Islet of Langerhans (tissue), 1 donor: ENCODE results near the gene MBD3L3.
"Not testable (repeated sequence)": the region's sequence is repeated elsewhere in the genome, so short reads cannot be mapped to it uniquely, and the experiment has no call there.

ENCODE experiments used
- FAIRE-seq: peaks from one replicate; lab custom pipeline; 2011; peaks lifted over from hg19 to GRCh38; lab: Jason Lieb, UNC

Gene MBD3L3

DNA sequence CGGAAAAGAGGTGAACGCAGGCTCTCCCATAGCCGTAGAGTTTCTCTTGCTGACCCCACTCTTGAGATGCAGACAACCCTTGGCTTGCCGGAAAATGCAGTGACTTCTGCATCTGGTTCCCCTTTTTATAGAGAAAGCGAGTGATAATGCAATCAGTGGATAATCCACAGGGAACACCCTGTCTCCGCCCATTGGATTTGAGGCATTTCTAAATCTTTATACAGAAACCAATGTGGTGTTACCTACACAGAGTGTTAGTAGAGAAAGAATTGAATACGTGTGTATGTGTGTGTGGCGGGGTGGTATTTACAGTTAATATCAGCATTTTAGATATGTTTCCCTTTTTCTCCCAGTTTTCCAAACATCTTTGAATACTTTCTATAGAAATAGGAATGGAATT, at the start of gene MBD3L3:
Gene MBD3L3, minus strand, starts transcription at position 101 of the 400 bp plus-strand sequence. Its CDS starts 71 bp downstream, at position 30.
- FAIRE-seq = not testable (repeated sequence)

DNA sequence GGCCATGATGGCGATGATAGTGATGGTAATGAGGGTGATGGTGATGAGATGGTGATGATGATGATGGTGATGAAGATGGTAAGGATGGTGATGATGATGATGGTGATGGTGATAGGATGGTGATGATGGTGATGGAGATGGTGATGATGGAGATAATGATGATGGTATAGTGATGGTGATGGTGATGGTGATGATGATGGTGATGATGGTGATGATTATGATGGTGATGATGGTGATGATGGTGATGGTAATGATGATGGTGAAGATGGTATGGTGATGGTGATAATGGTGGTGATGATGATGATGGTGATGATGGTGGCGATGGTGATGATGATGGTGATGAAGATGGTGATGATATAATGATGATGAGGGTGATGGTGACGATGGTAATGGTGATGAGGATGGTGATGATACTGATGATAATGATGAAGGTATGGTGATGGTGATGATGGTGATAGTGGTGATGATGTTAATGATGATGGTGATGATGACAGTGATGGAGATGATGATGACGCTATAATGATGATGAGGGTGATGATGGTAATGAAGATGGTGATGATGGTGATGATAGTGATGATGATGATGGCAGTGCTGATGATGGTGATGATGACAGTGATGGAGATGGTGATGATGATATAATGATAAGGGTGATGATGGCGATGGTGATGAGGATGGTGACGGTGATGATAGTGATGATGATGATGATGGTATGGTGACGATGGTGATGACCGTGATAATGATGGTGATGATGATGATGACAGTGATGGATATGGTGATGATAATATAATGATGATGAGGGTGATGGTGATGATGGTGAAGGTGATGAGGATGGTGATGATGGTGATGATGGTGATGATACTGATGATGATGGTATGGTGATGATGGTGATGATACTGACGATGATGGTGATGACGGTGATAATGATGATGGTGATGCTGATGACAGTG, 48.5 kb upstream of the MBD3L3 start:
- FAIRE-seq = no peak

DNA sequence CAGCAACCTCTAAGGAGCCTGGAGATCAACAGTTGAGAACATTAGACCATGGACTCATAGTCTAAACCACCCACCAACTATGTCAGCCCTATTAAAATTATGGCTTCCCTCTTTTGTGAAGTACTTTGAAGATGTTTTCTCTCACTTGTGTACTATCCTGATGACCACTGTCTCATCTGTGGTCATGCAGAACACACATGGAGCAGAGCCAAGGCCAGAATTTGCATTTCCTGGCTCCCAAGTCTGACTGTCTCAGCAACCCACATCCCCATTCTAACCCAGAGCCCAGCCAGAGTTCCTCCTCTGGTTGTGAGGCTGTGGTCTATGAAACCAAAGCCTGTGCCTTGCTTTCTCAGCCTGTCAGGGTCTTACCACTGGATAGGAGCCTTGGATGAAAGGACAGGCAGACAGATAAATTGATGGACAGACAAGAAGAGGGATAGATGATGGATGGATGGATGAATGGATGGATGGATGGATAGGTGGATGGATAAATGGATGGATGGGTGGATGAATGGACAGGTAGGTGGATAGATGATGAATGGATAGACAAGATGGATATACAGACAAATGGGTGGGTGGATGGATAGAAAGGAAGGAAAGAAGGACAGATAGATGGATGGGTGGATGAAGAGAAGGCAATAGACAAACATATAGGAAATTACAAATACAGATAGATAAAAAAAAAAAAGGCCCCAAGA, 46.4 kb upstream of the MBD3L3 start:
- FAIRE-seq = no peak

DNA sequence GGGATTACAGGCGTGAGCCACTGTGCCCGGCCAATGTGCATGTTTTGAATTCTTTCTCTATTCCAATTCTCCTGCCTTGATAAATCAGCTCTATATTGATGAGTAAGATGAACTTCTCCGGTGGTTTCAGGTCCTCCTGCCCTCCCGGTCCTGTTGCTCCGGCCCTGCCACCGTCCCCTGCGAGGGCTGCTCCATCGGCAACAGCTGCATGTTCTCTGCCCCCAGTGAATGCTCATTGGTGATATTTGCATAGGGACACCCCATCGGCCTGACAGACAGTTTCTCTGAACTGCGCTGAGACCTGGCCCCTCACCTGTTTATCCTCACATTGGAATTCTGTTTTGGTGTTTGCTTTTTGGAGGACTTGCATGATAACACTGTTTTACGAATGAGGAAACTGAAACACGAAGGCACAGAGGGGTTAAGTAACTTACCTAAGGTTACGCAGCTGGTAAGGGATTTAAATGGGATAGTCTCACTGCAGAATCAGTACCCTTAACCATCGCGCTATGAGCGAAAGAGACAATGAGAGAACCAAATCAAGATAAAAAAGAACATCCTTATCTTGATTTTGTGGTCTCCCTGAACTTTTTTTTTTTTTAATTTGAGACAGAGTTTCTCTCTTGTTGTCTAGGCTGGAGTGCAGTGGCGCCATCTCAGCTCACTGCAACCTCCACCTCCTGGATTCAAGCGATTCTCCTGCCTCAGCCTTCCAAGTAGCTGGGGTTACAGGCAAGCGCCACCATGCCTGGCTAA, 43.2 kb upstream of the MBD3L3 start:
- FAIRE-seq = no peak

DNA sequence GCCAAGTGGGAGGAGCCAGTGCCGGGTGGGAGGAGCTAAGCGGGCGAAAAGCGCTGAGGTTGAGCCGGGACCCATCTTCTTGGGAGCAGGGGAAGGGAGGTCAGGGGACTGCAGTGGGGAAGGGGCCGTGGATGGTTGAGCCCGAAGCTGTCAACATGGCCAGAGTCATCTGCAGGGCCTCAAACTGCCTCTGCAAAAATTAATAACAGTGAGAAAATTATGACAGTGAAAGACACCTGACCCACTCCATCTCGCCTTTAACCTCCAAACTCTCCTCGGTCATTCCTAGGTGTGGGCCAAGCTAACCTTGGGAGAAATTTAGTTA, 41.1 kb upstream of the MBD3L3 start:
- FAIRE-seq = no peak

DNA sequence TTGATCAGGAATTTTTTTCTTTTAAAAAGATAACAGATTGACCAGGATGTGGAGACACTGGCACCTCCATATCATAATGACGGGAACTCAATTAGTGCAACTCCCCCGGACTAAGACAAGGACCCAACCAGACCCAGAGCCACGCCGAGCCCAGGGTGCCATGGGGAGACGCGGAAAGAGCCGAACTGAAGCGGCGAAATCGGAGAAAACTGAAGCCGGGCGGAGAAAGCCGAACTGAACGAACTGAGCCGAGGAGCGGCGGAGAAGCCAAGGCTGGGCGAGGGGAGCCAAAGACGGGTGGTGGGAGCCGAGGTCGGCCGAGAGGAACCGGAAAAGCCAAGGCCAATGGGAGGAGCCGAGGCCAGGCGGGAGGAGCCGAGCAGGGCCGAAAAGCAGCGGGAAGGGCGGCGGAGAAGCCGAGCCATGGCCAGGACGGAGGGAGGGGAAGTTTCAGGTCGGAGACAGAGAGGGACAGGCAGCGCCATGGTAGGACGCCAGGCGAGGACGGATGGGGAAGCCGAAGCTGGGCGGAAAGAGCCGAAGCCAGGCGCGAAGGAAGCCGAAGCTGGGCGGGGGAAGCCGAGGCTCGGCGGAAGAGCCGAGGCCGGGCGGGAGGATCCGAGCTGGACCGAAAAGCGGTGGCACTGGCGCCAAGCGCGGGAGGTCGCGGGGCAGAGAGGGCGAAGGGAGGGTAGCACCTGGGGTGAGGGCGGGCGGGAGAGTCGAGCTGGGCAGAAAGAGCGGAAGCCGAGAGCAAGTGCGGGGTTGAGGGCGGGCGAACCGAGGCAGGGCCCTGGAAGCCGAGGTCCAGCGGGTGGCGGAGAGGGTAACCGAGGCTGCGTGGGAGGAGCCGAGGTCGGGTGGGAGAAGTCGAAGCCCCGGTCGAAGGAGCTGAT, 40.5 kb upstream of the MBD3L3 start:
- FAIRE-seq = no peak

DNA sequence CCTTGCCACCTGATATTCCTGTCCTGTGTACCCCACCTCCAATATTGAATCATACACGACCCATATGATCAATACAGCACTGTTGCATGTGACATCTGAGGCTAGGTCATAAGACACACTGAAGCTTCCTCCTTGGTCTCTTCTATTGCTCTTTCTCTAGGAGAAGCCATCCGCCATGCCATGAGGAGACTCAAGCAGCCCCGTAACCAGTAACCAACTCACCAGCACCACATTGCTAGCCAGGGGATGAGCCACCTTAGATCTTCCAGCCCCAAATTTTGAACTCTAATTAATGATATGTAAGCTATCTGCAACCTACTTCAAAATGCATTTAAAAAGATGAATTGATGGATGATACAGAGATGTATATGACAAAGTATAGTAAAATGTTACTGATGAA, 39.6 kb upstream of the MBD3L3 start:
- no peak for FAIRE-seq

DNA sequence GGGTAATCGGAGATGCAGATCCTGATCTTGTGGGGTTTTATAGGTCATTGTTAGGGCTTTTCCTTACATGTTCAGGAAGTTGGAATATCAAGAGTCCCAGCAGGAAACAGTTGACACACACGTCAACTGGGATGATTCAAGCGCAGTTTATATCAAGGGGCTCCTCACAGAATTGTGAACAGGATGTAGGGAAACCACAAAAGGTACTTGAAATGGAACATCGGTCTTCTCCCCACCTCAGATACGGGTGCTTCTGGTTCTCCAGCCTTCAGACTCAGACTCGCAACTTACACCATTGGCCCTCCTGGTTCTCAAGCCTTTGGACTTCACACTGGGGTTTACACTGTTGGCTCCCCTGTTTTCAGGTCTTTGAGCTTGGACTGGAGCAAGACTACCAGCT, 30.5 kb upstream of the MBD3L3 start:
- no peak for FAIRE-seq

DNA sequence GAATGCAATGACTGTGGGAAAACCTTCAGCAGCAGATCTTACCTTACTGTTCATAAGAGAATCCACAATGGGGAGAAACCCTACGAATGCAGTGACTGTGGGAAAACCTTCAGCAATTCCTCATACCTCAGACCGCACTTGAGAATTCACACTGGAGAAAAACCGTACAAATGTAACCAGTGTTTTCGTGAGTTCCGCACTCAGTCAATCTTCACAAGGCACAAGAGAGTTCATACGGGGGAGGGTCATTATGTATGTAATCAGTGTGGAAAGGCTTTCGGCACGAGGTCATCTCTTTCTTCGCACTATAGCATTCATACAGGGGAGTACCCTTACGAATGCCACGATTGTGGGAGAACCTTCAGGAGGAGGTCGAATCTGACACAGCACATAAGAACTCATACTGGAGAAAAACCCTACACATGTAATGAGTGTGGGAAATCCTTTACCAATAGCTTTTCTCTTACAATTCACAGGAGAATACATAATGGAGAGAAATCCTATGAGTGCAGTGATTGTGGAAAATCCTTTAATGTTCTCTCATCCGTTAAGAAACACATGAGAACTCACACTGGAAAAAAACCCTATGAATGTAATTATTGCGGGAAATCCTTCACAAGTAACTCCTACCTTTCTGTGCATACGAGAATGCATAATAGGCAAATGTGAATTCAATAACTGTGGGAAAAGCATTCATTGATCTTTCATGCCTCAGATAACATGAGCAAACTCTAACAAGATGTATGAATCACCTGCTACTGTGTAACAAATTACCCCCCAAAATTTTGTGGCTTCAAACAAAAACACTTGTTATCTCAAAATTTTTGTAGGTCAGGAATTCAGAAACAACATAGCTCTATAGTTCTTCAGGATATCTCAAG, 24.8 kb upstream of the MBD3L3 start:
- FAIRE-seq = no peak

DNA sequence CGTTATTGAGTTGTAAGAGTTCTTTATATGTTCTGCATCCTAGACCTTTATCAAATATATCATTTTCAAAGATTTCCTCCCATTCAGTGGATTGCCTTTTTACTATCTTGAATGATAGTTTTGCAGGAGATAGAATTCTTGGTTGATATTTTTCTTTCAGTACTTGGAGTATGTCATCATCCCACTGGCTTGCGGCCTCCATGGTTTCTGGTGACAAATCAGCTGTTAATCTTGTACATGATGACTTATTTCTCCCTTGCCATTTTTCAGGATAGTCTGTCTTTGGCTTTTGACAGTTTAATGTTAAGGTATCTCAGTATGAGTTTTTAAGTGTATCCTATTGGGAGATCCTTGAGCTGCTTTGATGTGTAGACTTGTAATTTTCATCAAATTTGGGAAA, 19.5 kb upstream of the MBD3L3 start:
- FAIRE-seq = no peak

DNA sequence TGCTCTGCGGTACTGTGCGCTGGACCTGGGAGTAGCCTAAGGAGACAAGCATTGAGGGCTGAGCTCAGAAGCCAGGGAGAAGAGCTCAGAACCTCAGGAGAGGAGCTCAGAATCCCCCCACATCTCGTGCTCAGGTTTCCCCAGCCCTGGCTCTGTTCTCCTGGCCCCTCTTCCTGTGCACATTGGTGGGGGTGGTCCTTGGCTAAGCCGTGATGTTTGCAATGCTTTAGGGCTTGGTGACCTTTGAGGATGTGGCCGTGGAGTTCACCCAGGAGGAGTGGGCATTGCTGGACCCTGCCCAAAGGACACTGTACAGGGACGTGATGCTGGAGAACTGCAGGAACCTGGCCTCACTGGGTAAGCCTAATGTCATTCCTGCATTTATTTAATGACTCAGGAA, 17.7 kb upstream of the MBD3L3 start:
- FAIRE-seq = no peak

DNA sequence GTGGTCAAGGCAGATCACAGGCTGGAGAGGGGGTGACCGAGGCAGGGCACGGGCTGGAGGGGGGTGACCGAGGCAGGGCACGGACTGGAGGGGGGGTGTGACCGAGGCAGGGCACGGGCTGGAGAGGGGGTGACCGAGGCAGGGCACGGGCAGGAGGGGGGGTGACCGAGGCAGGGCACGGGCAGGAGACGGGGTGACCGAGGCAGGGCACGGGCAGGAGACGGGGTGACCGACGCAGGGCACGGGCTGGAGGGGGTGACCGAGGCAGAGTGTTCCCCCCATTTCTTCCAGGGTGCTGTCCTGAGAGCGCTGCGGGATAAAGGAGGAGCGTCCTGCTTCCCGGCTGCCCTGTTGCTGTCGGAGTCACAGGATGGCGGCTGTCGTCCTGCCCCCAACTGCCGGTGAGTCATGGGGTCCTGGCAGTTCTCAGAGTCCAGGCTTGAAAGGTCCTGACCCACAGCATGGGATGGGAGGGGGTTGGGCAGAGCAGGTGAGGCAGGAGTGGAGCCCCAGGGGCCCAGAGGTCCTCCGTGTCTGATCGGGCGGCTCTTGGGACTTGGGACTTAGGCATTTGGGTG, 16.3 kb upstream of the MBD3L3 start:
- FAIRE-seq = no peak

DNA sequence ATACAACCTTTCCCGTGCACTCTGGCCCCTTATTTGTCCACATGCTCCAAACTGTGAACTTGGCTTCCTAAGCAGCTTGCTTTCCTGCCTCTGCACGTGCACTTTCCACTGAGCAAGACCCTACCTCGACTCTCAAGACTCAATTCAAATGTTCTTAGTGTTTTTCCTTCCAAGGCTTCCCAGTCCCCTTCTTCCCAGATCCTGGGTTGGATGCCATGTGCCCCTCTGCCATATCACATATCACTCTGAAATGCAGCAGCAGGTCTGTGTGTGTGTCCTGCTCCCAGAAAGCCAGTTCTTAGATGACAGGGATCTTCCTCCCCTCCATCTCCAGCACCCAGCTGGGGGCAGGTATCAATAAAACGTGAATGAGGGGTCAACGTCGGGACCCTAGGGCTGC, 14.1 kb upstream of the MBD3L3 start:
- FAIRE-seq = no peak

DNA sequence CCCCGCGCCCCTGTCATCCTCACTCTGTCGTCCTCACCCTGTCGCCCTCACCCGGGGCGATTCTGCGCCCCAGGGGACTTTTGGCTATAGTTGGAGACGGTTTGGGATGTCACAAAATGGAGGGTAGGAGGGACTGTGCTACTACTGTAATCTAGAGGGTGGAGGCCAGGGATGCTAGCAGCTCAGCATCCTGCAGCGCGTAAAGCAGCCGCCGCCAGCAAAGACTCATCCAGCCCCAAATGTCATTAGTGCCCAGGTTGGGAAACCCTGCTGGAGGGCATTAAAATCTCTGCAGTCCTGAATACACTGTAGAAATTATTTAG, 11.4 kb upstream of the MBD3L3 start:
- FAIRE-seq = no peak

DNA sequence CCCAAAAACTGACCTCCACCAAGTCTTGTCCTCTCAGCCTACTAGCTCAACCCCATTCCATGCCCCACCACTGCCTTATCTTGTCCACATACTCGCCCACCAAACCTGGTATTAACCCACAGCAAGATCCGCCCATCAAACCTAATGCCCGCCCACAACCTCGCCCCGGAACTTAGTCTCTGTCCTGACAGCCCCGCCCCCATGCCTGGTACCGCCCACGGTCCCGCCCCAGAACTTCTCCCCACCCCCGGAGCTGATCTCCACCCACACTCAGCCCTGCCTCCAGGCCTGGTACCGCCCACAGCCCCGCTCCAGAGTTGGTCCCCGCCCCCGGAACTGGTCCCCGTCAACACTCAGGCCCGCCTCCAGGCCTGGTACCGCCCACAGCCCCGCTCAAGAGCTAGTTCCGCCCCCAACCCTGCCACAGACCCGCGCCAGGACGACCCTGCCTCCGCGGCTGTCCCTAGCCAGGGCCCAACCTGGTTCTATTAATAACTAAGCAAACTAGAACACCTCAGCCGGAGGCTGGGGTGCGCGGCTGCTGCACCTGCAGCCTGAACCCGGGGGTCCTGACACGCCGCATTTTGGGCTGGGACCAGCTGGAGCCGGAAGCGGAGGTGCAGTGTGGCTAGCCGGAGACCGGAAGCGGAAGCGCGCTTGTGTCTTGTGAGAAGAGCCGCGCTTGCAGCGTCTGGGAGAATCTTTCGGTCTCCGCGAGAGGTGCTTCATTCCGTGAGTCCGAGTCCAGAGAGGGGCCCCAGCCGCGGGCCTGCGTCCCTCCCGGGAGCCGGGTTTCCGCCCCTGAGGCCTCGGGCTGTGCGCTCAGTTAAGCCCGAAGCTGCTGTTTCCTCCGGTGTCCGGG, 10.8 kb upstream of the MBD3L3 start, which contains the start of gene ZNF557:
Gene ZNF557, plus strand, starts transcription at position 662 of the 862 bp plus-strand sequence. CDS start 5,372 bp downstream, outside the sequence.
- FAIRE-seq = no peak

DNA sequence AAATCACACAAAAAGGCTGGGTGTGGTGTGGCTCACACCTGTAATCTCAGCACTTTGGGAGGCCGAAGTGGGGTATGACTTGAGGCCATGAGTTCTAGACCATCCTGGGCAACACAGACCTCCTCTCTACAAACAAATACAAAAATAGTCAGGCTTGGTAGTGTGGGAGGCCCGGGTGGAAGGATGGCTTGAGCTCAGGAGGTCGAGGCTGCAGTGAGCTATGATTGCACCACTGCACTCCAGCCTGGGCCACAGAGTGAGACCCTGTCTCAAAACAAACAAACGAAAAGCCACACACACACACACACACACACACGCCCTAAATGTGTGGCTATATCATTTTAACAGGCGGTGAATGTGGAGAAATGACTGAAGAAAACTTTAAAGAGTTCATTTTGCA, 10.1 kb upstream of the MBD3L3 start:
- FAIRE-seq = no peak

DNA sequence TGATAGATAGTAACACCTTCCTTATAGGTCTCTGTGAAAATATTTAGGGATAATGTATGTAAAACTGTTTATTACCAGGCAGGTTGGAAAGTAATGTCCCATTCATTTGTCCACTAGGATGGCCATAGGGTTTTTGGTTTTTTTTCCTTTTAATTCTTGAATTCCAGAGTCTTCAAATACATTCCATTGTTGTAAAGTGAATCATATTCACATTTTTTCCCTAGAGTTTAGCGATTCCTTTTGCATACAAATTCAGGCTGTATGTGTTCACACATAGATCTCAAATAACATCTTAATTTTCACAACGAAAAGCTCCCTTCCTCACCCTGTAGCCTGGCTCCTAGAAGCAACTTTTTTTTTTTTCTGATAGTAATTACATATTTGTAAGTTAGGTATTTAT, 9.2 kb upstream of the MBD3L3 start:
- no peak for FAIRE-seq

DNA sequence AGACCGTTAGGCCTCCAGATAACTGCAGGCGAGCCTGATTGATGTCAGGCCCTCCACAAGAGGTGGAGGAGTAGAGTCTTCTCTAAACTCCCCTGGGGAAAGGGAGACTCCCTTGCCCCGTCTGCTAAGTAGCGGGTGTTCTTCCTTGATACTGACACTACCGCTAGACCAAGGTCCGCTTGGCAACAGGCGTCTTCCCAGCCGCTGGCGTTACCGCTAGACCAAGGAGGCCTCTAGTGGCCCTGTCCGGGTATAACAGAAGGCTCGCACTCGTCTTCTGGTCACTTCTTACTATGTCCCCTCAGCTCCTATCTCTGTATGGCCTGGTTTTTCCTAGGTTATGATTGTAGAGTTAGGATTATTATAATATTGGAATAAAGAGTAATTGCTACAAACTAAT, 8.6 kb upstream of the MBD3L3 start:
- not testable (repeated sequence) for FAIRE-seq

DNA sequence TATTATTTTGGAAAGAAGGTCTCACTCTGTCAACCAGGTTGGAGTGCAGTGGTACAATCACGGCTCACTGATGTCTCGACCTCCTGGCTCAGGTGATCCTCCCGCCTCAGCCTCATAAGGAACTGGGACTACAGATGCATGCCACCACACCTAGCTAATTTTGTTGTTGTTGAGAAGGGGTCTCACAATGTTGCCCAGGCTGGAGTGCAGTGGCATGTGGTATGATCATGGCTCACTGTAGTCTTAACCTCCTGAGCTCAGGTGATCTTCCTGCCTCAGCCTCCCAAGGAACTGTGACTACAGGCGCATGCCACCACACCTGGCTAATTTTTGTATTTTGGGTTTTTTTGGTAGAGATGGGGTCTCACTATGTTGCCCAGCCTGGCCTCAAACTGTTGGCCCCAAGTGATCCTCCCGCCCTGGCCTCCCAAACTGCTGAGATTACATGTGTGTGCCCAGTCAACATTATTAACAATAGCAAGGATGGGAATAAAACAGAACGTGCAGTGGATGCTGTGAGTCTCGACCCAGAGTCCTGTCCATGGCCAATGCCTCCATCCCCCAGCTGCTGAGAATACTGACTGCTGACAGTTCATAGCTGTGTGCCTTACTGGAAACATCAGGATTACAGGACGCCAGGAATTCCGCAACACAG, 5.4 kb upstream of the MBD3L3 start:
- FAIRE-seq = no peak
